Muscle of back (tissue), 11 donors: ENCODE data around the gene DIS3L2. TPM values are rescaled to one million over a fixed set of nuclear protein-coding genes. Genes with fewer than 3 reads are reported as not detected.
"Not testable (repeated sequence)": the region's sequence is repeated elsewhere in the genome, so short reads cannot be mapped to it uniquely, and the experiment has no call there.

ENCODE experiments used
- DNase-seq, 3 donors: peaks; one replicate each; pipeline versions ENCODE4 v3.0.0 to v3.0.0-alpha.2; 2013
- polyA plus RNA-seq, 10 donors: library from polyadenylated mRNA; unstranded; fragments of 120-200 nt; gene quantifications; one replicate each; pipeline ENCODE4 v1.2.1, GENCODE V29; 2013; ENCODE audit not compliant: insufficient read length in 10 of 10

The DIS3L2 gene
- polyA plus RNA-seq, 10 donors, result 19.2 to 27.2 (median 23.7) TPM

- no peak for DNase-seq
These were observed 32.4 kb upstream of the DIS3L2 start for GRCh38 chr2:231928901-231929725.

GRCh38 chr2:231929961-231930592 is 31.4 kb upstream of the DIS3L2 start:
- DNase-seq, result peak; percentile 47 to 88 (median 52)

DNA sequence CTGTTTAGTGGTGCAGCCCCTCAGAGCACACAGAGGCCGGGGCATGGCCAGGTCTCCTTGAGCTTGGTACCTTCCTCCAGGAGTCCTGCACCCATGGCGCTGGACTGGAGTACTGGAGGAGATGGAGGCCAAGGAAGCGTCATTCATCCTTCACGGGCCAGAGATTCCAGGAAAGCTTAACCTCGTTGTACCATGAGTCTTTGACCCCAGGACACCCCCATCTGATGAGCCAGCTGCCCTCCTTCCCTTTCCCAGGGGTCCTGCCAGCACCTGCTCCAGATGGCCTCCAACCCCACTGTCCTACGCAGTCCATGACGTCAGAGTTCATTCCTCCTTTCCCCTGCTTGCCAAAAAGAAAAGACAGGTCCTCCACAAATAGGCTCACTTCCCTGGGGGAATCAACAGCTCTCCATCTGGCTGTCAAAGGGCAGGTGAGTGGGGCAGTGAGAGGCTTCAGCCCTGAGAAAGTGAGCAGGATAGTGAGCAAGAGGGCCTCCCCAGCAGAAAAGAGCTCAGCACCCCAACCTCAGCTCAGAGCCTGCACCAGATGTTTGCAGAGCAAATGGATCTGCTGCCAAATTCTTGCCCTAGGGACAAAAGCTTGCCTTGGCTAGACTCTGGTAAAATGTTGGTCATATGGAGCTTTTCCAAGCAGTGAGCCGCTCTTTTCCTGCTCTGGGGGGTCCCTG is 30.8 kb upstream of the DIS3L2 start:
- DNase-seq, result peak in 2 of 3 donors; percentile 59 to 90

DNA sequence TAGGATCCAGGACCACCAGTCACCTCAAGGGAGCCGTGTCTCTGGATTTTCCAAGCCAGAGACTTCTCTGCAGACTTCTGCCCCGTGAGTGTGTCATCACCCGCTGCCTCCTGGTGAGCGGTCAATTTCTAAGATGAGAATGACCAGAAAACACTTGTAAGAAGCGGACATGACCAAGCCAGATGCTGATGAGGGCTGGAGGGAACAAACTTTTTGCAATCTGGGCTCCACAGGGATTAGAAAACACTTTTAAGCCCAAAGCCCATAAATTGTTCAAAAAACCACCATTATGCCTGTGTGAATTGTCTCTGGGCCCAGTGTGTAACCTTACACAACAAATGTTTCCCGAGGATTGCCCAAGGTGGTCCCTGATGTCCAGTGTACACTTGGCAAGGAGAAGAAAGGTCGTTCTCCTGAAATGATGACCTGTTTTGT is 30.0 kb upstream of the DIS3L2 start:
- peak in 1 of 3 donors; percentile 84 for DNase-seq

GRCh38 chr2:231932711-231932970 is 28.9 kb upstream of the DIS3L2 start:
- DNase-seq, result peak in 1 of 3 donors; percentile 18

DNA sequence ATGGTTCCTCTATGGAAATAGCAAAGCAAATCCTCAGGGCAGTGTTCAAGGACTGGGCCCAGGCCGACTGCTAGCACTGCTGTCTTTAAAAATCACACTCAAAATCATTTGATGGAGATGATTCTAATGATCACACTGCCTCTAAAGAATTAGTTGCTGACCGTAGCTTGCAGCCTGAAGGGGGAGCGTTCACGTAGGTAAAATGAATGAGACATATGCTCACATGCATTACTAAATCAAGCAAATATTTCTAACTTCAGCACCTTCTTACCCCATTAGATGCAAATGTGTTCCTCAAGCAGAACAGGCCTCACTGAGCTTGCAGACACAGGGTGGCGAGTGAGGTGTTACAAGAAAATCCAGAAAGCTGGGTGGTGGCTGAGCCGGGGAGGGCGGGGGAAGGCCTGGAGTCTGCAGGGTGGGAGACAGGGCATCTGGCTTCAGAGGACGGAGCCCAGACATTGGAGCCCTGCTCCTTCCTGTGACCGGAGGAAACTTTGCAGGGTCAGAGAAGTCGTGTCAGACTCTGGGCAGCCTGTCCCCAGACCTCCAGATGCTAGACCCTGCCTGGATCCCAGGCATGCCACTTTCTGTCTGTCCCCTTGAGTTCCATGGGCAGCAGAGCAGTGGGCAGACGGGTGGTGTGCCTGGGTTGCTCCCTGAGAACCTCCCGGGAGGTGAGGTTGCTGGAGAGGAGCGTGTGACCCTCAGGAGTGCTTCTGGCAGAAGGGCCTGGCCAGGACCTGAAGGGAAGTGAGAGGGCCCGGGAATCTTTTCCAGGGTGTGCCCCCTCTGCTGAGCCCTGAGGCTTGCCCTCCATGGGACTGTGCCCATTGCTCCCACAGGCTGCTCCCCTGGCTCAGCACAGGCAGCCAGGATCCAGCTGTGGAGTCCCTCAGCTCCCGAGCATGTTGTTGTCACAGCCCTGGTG is 28.3 kb upstream of the DIS3L2 start:
- DNase-seq, result peak in 1 of 3 donors; percentile 48

GRCh38 chr2:231933916-231934401 is 27.6 kb upstream of the DIS3L2 start:
- peak; percentile 50 to 83 (median 55) for DNase-seq

- DNase-seq, result peak in 1 of 3 donors; percentile 13
These were observed 26.9 kb upstream of the DIS3L2 start for GRCh38 chr2:231934441-231935206.

DNA sequence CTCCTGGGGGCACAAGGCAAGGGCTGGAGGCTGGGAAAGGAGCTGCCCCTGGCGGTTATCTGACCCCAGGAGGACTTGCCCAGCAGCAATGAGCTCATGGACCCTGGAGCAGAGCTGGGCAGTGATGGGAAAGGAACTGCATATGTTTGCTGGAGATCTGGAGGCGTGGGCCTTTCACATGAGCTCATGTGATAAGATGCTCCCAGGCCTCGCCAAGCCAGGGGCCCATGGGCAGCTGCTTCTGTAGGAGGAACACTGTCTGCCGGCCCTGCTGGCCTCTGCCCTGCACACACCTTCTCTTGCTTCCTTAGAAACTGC is 26.3 kb upstream of the DIS3L2 start:
- peak in 1 of 3 donors; percentile 31 for DNase-seq

DNA sequence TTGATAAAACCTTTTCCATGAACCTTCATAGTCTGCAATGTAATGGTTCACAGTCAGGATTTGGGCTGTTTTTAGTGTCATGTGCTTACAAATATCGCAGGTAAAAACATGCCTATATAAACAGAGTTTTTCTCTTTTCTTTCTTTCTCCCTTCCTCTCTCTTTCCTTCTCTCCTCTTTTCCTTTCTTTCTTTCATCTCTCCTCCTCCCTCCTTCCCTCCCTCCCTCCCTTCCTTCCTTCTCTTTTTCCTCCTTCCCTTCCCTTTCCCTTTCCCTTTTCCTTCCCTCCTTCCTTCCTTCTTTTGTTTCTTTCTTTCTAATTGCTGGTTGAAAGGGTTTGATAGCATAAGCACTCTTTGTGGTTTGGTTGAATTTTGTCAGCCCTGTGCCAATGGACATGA is 25.7 kb upstream of the DIS3L2 start:
- no peak for DNase-seq

DNA sequence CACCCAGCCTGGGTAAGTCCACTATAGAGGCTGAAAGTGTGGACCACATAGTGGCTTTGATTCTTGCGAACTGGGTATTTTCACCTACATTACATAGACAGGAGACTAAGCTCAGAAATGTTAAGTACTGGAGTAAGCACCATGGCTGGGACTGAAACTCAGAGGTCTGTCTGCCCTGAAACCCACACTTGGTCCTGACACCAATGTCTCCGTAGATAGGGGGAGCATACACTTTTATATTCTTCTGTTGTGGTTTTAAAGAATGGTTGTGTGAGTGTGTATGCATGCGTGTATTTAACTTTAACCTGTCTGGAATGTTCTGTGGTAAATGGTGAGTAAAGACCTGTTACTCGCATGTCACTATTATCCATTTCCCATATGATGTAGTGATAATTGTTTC is 25.0 kb upstream of the DIS3L2 start:
- DNase-seq, result no peak

- DNase-seq, result no peak
These were observed 24.5 kb upstream of the DIS3L2 start for GRCh38 chr2:231937057-231937456.

- DNase-seq, result no peak
These were observed 22.5 kb upstream of the DIS3L2 start for GRCh38 chr2:231939022-231939421.

DNA sequence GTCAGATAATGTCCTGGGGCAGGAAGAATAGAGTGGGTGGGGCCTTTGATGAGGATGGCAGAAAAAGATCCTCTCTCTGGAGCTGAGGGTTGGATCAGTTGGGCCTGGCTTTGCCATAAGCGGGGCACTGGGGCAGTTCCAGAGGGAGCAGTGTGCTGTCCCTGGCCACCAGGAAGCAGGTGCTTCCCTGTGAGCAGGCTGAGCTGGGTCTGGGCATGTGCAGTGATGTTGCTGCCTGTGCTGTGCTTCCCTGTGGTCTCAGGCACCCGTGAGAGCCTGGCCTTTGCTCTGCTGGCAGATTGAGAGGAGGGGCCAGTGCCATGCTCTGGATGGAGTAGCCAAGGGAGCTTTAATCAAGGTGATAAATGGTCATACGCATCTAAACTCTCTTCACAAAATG is 20.7 kb upstream of the DIS3L2 start:
- no peak for DNase-seq

GRCh38 chr2:231941673-231942072 is 19.8 kb upstream of the DIS3L2 start:
- DNase-seq, result no peak

DNA sequence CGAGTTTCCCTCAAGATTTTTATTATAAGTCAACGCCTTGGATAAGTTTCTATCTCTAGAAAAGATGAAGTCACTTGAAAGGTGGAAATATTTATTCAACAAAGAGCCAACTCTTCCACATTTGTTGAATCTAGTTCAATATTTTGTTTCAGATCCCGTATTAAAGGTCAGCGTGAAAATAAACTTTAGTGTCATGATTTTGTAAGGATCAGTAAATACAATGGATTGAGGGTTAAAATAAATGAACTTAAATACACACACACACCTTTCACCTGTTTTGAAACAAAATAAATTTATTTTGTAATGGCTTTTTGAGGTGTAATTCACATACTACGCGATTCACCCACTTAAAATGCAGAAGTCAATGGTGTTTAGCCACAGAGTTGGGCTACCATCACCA is 19.3 kb upstream of the DIS3L2 start:
- DNase-seq, result no peak

DNA sequence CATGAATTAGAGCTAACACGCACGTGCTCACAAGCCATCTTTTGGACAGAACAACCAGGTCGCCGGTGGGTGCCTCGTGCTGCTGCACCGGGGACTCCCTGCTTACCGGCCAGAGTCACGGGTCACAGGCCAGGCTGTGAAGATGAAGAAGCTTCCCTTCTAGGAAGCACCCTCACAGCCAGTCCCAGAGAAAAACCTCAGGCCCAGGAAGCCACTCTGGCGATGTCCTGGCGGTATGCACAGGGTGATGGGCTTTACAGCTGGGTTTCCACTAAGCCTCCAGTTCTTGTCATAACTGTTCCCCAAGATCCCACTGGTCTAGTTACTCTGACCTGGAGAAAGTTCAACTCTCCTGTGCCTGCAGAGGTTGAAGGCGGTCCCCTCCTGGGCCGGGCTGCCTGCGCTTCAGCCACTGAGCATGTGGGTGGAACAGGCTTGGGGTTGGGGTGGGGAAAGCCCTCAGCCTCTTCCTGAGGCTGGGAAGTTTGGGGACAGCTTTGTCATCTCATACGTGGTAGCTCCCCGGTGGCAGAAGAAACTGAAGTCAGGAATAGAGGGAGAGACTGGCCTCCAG is 15.2 kb upstream of the DIS3L2 start:
- DNase-seq, result no peak

DNA sequence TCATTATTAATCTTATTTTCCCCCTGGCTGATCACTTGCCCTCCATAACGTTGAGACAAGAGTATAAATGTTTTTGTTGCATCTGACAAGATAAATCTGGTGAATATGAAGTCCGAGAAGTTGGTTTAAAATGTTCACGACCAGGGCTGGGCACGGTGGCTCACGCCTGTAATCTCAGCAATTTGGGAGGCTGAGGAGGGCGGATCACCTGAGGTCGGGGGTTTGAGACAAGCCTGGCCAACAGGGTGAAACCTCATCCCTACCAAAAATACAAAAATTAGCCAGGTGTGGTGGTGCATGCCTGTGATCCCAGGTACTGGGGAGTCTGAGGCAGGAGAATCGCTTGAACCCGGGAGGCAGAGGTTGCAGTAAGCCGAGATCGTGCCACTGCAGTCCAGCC is 14.4 kb upstream of the DIS3L2 start:
- not testable (repeated sequence) for DNase-seq

- no peak for DNase-seq
These were observed 13.8 kb upstream of the DIS3L2 start for GRCh38 chr2:231947694-231948093.

DNA sequence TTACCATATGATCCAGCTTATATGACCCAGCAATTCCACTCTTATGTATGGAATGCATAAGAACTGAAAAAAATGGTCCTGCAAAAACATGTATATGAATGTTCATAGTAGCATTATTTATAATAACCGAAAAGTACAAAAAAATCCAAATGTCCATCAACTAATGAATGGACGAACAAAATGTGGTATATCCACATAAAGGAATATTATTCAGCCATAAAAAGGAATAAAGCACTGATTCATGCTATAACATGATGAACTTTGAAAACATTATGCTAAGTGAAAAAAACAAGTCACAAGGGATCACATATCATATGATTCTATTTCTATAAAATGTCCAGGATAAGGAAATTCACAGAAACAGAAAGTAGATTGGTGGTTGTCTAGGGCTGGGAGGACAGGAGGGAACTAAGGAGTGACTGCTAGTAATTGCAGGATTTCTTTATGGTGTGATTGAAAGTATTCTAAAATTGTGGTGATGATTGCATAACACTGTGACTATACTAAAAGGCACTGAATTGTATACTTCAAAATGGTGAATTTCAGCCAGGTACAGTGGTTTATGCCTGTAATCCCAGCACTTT is 10.0 kb upstream of the DIS3L2 start:
- no peak for DNase-seq
